ENCODE results near the gene DLGAP4.

GRCh38 chr20:36471885-36472636, 165.9 kb downstream of the DLGAP4 start:
- TF ChIP-seq POLR2AphosphoS5 (IDR thresholded peaks at IDR 0.05; ENCODE audit: low read depth) (no peak), CTCF (IDR thresholded peaks at IDR 0.05; ENCODE audit: insufficient read depth, low read length) (no peak)
